GM23338 (cell line): ENCODE measurements around the gene BRD2.

Experiments used
- CREB1 ChIP-seq: fragments of 250-450 bp; sonication (Bioruptor Pico); IDR thresholded peaks from 2 replicates; pipeline ENCODE4 v1.5.0; 2020; ENCODE audit warnings: low read depth, mild to moderate bottlenecking, moderate library complexity
- CTCF ChIP-seq, 2 experiments: fragments of 200-600 bp in 1 of 2; sonication (generic) in 1 of 2; conservative IDR thresholded peaks; 2 replicates each; pipeline versions ENCODE4 v1.5.1 to v1.6.1; 2016 to 2017; ENCODE audit warnings: antibody characterized with exemption in 2 of 2, low read depth in 2 of 2, mild to moderate bottlenecking in 2 of 2, moderate library complexity in 1 of 2
- ETS1 ChIP-seq: IDR thresholded peaks from 2 replicates; pipeline ENCODE4 v1.6.1; 2016; ENCODE audit warnings: antibody characterized with exemption
- EZH2 ChIP-seq: fragments of 200-600 bp; sonication (generic); IDR thresholded peaks from one replicate; pipeline ENCODE4 v1.8.0; 2017; ENCODE audit warnings: antibody characterized with exemption, mild to moderate bottlenecking, low read depth; ENCODE audit not compliant: unreplicated experiment
- EZH2phosphoT487 ChIP-seq: fragments of 200-600 bp; sonication (generic); IDR thresholded peaks from one replicate; pipeline ENCODE4 v1.8.1; 2018; ENCODE audit warnings: antibody characterized with exemption; ENCODE audit not compliant: unreplicated experiment
- JUNB ChIP-seq: IDR thresholded peaks from one replicate; pipeline ENCODE4 v1.6.1; 2016; ENCODE audit warnings: antibody characterized with exemption; ENCODE audit not compliant: unreplicated experiment
- POLR2AphosphoS5 ChIP-seq: IDR thresholded peaks from 2 replicates; pipeline ENCODE4 v1.6.1; 2016; ENCODE audit warnings: antibody characterized with exemption, low read depth
- REST ChIP-seq: IDR thresholded peaks from one replicate; pipeline ENCODE4 v1.6.1; 2018; ENCODE audit warnings: antibody characterized with exemption; ENCODE audit not compliant: unreplicated experiment
- STAT1 ChIP-seq: IDR thresholded peaks from one replicate; pipeline ENCODE4 v1.6.1; 2016; ENCODE audit warnings: antibody characterized with exemption; ENCODE audit not compliant: unreplicated experiment
- ZNF114 ChIP-seq: fragments of 250-450 bp; sonication (Bioruptor Pico); IDR thresholded peaks from 2 replicates; pipeline ENCODE4 v1.5.0; 2020; ENCODE audit warnings: mild to moderate bottlenecking, moderate library complexity
- ZNF331 ChIP-seq: fragments of 250-450 bp; sonication (Bioruptor Pico); IDR thresholded peaks from 2 replicates; pipeline ENCODE4 v1.5.0; 2020; ENCODE audit warnings: low read depth, mild to moderate bottlenecking, moderate library complexity
- ZNF462 ChIP-seq: fragments of 250-450 bp; sonication (Bioruptor Pico); IDR thresholded peaks from 2 replicates; pipeline ENCODE4 v1.5.0; 2020; ENCODE audit warnings: mild to moderate bottlenecking, moderate library complexity

GRCh38 chr6:32969685-32970412 lies 1.5 kb downstream of the BRD2 start:
- TF ChIP-seq EZH2 (no peak), CTCF (conservative IDR thresholded peaks at IDR 0.05; ENCODE audit: low read depth in 2 of 2) (peak; percentile 12 to 26; a peak in 3 of 4 replicates), JUNB (no peak), POLR2AphosphoS5 (peak; percentile 43; the same call in 1 of the 2 replicates), CREB1 (no peak; the same call in 1 of the 2 replicates), STAT1 (no peak), ZNF462 (no peak), EZH2phosphoT487 (no peak), REST (no peak), ZNF331 (CRISPR knock-in tag) (0 out of 2 replicates have a peak, but pooled peaks have one; percentile 18), ZNF114 (CRISPR knock-in tag) (no peak), ETS1 (no peak)
